Stimulated activated CD4-positive, alpha-beta T cell treated with anti-CD3 and anti-CD28 coated beads, Interleukin-12 subunit alpha, Interleukin-12 subunit beta, amount 100 ng/mL, for 48 hours (primary cell): ENCODE results near the gene DHRS1.

ENCODE experiments used
- DNase-seq, 3 donors: peaks; one replicate each; pipeline ENCODE4 v3.0.0-alpha.2; 2020; ENCODE audit warnings: low read depth in 2 of 3, low spot score in 1 of 3

Gene DHRS1

DNA sequence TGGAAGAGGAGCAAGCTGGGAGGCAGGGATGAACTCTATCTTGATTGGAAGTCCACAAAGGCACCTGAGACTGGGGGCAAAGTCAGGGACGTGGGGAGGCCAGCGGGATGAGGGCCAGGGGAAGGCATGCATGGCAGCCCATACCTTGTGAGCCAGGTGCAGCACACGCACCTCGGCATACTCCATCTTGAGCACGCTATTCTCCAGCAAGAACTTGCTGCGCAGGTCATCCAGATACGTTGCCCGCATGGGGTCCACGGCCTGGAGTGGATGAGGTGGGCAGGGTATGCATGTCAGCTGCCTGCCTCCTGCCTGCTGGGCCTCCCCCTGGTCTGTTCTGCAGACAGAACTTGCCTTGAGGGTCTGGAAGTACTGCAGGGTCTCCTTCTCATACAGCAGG, 32.1 kb downstream of the DHRS1 start:
- DNase-seq: no peak

DNA sequence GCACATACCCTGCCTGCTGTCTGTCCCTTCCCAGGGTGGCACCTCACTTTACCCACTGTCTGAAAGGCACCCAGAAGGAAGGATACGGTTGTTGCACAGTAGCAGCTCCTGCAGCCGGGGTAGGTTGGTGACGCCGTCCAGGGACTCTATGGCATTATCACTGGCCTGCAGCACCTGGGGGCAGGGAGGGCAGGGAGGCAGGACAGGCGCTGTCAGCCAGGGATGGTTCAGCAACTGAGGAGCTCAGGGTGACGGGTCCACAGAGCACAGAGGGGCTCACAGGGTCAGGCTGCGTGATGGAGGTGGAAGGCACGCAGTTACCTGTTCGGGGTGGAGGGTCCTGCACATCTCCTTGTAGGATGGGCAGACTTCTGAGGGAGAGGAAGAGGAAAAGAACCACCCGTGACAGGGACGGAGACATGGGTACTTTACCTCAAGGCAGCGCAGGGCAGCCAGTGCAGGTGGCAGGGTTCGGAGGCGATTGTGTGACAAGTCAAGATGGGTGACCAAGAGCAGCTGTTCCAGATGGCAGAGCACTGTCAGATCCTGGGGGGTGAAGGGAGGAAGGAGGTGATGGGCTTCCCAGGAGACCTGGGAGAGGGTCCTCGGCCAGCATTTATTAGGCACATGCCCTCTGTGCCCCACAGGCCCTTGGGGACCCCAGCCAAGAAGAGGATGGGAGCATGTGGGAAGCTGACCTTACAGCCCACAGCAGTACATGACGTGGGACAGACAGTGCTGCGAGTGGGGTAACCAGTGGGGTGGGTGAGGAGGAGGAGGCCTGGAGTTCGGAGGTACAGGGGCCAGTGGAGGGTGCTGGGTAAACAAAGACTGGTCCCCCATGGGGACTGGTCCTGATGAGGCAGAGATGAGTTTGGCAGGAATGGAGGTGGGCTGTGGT, 33.0 kb downstream of the DHRS1 start:
- DNase-seq: no peak

DNA sequence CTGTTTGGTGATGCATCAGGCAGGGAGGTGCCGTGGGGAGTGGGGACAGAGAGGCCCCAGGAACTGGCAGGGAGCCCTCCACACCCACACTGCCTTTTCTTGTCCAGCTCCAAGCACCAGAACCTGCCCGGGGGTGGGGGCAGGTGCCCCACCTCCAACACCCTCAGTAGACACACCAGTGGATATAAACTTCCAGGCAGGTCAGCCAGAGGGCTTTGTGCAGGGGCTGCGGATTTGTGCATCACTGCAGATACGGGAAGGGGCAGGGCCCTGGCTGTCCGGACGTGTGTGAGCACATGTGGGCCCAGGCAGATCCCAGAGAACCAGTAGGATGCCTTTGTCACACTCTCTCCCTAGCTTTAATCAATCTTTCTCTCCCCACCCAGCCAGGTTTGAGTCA, 35.3 kb downstream of the DHRS1 start:
- DNase-seq: no peak

DNA sequence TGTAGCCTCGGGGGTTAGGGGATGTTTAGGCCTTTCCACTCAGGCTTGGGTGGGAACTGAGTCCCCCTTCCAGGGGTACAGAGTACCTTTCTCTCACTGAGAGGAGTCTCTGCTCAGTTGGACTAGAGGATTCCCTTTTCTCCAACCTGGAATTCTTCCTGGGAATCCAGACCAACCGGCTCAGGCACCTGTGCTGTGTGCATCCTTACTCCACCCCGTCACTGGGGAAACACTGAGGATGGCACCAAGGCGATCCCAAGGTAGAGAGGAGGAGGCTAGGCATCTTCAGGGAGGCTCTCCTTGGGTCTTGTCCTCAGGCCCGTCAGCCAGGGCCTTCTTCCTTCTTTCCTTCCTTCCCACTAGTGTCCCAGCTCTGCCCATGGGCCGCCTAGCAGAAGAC, 35.7 kb downstream of the DHRS1 start:
- DNase-seq: no peak

DNA sequence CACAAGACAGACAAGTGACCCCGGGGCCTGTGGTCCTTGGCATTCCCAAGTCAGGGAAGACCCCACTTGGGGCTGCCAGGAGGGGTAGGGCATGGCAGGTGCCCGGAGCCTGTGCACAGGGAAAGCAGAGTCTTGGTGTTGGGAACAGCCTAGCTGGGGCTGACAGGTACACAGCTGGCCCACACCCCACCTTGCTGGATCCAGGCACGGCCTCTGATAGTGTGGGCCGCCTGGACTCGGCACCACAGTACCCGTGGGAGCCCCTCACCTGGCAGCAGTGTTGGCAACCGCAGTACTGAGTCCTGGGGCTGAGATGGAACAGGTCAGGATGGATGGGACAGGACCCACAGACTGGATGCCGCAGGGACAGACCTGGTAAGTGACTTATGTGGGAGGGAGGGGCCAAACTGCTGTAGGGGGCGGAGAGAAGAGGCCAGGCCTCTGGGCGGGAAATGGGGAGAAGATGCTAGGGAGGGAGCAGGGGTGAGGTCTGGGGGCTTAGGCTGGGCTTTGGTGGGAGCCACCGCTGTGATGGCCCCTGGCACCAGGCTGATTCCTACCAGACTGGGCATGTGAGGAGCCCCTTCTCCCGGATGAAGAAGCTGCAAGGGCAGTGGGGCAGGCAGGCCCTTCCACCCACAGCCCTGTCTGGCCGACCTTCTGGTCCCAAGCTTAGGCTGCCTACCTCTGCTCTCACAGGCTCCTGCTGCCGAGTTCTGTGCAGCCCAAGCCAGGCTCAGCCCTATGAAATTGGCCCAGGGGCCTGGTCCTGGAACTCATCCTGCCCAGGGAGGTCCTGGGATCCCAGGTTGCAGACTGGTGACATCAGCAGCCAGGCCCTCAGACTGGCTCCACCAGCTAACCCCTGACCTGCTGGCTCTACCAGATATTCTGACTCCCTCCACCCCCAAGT, 36.5 kb downstream of the DHRS1 start, which contains the start of gene TGM1:
Gene TGM1, minus strand, starts transcription at position 357 of the 913 bp plus-strand sequence. CDS start 825 bp downstream, outside the sequence.
- DNase-seq: no peak

DNA sequence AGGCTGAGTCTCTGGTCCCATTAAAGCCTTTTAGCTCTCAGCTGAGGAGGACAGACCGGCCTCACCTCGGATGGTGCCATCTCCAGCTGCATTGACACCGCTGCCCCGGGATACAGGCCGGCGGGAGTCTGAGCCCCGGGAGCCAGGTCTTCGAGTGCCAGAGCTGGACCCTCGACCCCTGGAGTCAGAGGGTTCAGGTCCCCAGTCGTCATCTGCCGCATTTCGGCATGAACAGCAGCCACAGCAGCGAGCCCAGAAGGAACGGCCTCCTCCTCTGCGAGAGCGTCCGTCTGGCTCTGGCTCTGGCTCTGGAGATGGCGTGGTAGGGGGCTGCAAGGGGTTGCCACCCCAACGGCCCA, 37.6 kb downstream of the DHRS1 start:
- no peak for DNase-seq

DNA sequence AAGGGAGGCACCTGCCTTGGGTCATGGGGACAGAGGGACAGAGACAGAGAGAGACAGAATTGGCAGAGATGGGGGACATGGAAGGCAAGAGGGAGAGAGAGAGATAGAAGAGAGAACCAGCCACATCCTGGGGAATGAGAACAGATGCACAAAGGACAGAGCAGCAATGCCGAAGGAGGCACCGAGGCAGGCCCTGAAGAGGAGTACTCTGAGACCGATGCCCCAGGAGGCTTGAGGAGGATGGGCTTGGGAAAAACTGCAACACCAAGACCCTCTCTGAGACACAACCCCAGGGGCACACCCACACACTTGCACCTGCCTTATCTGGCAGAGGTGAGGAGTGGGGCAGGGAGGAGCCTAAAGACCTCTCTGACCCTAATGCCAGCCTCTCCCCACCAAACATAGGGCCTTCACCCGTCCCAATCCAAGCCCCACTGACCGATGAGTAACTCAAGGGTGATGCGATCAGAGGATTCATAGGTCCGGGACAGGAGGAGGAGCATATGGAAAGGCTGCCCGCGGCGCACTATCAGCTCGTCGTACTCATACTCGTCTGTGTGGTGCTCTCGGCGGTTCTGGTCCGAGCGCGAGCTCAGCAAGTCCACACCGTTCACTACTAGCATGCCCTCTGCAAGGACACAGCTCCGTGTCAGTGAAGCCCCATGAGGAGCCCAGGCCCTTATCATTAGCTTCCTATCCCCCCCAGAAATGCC, 38.2 kb downstream of the DHRS1 start:
- DNase-seq: no peak

DNA sequence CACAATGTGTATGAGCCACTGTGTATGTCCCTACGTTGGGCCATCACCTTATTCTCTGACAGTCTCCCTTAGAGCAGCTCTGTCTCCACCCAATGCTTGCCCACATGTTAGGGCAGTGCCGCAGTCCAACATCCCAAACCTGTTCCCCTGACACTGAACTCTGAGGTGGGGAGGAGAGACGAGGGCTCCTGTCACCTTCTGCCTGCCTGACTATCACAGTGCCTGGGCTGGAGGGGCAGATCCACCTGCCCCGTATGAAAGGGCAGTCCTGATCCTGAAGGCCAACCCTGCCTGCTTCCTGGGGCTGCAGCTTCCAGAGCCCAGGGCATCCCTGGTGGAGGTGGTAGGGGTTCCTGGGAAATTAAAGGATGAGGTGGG, 38.8 kb downstream of the DHRS1 start:
- DNase-seq: no peak

DNA sequence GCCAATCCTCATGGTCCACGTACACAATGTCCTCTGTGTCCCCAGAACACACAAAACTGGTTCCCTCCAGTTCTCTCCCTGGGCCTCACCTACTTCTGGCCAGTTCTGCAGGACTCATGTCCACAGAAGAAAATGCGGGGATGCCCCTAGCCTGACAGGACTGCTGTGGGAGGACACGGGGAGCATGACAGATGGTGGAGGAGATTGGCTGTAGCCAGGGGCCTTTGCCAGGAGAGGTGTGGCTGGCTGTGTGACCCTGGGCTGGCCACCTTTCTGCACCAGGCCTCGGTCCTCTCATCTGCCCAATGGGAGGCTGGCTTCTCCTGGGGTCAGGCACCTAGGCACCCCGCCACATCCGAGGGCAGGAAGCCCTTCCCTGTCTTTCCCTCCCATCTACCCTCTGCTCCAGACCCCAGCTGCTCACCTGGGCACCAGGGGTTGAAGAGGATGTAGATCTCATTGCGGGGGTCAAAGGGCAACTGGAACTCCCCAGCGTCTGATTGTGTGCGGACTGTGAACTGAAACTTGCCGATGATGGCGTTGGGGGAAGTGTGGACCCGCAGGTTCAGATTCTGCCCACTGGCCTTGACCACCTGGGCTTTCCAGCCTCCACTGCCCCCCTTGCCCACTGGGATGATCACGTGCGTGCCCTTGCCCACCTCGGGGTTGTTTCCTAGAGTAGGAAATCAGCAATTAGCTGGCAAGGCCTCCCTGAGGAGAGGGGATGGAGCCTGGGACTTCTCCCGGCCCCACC, 39.4 kb downstream of the DHRS1 start:
- no peak for DNase-seq

DNA sequence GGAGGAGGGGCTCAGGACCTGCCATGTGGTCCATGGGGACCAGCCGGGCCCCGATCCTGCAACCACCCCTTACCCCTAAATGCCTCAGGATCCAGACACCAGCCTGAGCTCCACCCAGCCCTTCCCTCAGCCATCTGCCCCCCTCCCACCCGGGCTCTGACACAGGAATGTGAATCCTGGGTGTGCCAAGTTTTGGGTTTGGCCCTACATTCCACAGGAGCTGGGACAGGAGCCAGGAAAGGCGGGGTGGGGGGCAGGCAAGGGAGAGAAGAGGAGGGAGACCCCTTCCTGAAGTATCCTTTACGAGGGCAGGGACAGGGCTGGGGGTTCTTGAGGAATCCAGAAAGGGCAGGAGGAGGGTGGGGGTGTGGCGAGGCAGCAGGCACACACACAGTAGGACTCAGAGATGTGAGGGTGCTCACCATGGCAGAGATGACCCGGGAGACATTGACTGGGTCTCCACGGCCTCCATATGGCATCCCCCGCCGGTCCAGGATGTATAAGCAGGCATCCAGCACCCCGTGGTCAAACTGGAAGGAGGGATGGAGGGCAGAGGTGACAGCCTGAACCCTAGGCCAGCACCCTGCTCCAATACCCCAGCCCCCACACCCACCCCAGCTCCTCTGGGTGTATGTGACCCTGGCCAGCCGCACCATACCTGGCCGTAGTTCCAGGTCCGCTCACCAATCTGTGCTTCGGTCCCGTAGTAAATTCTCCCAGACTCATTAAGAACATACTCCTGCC, 40.1 kb downstream of the DHRS1 start:
- no peak for DNase-seq

DNA sequence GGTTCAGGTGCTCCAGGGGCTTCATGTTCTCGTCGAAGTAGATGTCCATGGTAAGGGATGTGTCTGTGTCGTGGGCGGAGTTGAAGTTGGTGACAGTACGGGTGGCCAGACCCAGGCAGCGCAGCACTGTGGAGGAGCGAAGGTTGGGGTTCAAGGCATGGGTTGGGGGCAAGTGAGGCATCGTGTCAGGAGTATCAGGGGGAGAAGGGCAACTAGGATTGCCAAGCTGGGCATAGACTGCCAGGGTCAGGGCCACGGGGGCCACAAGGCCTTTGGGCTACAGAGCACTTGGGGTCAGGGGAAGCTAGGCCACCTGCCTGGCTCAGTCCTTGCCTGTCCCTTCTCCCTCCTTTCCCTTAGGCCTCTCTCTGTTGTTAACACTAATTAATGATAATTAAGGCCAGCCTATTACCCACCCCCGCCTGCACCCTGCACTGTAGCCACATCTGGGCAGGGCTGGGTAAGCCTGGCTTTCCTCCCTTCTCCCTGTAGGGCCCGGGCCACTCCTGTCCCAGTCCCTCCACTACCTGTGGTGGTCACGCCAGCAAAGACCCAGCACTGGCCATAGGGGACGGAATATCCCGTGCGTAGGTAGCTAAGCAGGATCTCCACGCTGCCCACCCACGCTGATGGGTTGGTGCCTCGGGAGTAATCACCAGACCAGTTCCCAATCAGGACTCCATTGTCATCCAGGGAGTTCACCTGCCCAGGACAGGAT, 40.9 kb downstream of the DHRS1 start:
- DNase-seq: no peak

DNA sequence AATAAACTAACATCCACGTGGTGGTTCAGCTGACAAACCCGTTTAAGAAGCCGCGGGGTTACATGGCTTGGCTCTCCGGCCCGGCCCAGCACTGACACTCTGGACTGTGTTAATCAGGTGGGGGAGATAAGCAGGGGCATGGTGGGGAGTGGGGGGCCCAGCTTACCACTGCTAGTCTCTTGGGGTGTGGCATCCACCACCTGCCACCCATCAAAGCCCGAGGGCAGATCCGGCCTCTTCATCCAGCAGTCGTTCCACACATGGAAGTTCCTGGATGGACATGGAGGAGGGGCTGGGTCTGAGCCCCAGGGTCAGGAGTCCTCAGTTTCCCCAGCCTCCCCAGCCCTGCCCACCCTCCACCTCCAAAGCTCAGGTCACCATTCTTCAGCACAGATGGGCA, 41.5 kb downstream of the DHRS1 start:
- no peak for DNase-seq

DNA sequence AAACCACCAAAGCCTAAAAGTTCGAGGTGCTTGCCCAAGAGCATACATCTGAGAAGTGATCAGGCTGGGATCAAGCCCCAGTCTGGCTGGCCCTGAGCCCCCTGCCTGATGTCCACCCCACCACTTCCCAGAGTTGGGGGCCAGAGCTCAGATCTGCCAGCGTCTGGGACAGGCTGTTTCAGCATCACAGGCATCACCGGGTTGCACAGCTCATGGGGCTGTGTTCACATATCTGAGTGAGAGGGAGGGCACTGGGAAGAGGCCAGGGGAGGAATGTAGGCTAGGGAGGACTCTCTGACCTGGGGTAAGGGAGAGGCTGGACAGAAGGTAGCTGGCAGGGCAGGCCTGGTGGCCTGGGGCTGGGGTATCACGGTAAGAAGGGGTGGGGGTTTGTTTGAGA, 42.6 kb downstream of the DHRS1 start:
- no peak for DNase-seq

DNA sequence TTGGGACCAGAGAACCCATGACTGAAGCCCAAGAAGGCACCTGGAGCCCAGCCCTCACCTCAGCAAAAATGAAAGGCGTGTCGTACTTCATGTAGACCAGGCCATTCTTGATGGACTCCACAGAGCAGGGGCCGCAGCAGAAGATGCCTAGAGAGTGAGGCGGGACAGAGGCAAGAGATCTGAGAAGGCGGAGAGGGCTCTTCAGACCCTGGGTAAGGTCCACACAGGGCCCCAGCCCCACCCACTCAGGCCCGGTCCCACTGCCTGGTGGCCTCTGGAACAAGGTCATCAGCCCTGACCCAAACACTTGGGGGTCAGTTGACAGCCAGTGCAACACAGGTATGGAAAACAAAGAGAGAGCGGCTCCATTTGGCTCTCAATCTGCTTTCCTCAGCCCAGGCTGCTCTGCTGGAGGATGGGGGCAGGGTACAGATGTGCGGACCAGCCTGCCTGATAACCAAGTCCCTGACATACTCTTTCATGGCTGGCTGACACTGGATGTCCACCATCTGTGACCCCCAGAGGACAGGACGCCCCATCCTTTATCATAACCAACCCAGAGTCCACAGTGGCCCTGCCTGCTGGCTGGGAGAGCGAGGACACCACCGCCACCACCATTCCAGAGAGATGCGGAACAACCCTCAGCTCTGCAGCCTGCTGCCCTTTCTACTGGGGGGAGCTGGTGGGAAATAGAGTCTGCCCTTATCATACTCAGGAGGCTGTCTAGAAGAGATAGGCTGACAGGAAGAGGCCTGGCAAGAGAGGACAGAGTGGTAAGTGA, 43.5 kb downstream of the DHRS1 start:
- no peak for DNase-seq

DNA sequence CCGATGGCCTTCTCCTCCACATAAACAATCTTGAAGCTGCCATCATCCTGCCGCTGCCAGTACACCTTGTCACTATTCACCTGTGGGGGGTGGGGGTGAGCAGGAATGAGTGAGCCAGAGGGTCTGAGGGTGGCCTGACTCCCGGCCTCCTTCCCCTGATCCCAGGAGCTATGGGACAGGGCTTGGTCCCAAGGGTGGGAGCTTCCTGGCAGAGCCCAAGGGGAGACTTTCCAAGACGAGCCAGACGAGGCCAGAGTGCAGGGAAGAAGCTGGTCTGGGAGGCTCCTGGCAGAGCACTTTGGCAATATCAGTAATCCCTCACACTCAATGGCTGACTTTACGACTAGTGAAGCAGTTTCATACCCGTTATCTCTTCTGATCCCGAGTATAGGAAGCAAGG, 44.1 kb downstream of the DHRS1 start:
- no peak for DNase-seq

DNA sequence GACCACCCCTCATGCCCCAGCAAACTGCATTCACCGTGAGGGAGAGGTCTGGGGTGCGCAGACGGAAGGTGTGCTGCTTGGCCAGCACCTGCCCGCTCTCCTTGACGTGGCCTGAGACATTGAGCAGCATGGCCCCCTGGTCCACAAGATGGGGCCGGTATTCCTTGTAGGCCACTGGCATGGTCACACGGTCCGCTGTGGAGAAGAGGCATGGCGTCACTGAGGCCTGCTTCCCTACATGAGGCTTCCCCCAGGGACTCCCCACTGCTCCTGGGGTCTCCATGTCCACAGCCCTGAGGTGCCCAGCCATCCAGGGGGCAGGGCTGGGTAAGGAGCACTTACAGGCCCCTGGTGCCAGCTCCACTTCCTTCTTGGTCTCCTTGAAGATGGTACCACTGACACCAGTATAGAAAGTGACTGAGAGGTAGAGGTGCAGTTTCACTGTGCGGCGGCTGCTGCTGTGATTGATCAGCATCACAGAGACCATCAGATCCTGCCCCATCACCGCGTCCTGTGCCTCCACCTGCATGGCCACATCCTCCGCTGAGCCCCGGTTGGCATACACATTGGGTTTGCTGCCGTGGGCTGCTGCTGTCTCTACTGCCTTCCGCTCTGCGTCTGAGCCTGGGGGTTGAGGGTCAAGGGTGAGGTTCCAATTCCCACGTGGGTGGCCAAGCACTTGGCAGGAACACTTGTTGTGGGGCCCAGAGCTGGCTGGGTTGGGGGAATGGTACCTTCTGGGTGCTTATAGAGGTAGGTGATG, 44.8 kb downstream of the DHRS1 start:
- no peak for DNase-seq

DNA sequence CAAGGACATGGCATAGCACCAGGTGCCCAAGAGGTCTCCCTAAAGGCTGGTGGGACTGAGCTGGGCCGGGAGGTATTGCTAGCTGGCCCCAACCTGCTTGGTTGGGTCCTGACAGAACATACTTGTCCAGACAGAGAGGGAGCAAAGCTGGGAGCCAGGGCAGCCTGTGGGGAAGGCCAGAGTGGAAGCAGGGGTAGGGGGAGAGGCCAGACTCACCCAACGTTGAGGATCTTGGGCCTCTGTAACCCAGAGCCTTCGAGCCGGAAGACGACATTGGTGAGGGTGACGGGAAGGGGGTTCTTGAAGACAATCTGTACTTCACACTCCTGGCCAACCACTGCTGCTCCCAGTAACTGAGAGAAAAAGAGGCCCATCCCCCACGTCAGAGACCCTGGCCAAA, 45.6 kb downstream of the DHRS1 start:
- no peak for DNase-seq
